ENCODE results near the gene IGFN1.
"Not testable (repeated sequence)": the region's sequence is repeated elsewhere in the genome, so short reads cannot be mapped to it uniquely, and the experiment has no call there.

Gene IGFN1

GRCh38 chr1:201251411-201251810 is 60.8 kb downstream of the IGFN1 start:
- no peak for DNase-seq

- no peak for DNase-seq
Measured at GRCh38 chr1:201251851-201252430, 61.3 kb downstream of the IGFN1 start.

DNA sequence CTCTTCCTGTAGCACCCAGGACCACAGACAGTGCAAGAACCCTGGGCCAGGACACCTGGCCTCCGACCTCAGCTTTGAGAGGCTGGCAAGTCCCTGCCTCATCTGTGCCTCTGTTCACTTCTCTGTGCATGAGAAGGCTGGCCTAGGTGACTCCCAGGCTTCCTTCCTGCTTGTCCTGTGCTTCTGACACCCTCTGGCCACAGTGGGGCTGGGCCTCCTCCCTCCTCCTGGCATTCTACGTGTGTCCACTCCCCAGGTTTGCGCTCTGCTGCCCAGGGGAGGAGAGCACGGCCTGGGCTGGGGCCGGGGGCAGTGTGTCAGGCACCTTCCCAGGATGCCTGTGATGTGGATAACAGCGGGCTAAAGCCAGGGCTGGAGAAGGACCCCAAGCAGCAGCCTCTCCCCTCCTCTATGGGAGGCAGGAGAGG is 62.3 kb downstream of the IGFN1 start:
- no peak for DNase-seq

- DNase-seq: no peak
Measured at GRCh38 chr1:201253411-201253810, 62.8 kb downstream of the IGFN1 start.

GRCh38 chr1:201253906-201254624 is 63.4 kb downstream of the IGFN1 start:
- no peak for DNase-seq

- DNase-seq: peak in 1 of 2 experiments; percentile 49
Measured at GRCh38 chr1:201254625-201255478, 64.2 kb downstream of the IGFN1 start.

GRCh38 chr1:201255479-201256362 is 65.1 kb downstream of the IGFN1 start:
- DNase-seq: no peak

DNA sequence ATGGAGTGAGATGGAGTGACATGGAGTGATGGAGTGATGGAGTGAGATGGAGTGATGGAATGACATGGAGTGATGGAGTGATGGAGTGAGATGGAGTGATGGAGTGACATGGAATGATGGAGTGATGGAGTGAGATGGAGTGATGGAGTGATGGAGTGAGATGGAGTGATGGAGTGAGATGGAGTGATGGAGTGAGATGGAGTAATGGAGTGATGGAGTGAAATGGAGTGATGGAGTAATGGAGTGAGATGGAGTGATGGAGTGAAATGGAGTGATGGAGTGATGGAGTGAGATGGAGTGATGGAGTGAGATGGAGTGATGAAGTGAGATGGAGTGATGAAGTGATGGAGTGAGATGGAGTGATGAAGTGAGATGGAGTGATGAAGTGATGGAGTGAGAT is 67.5 kb downstream of the IGFN1 start:
- DNase-seq: not testable (repeated sequence)

GRCh38 chr1:201258763-201259230 is 68.2 kb downstream of the IGFN1 start:
- DNase-seq: no peak

GRCh38 chr1:201259476-201260235 is 69.0 kb downstream of the IGFN1 start:
- DNase-seq: peak in 1 of 2 experiments; percentile 36

- DNase-seq: no peak
Measured at GRCh38 chr1:201260236-201260590, 69.6 kb downstream of the IGFN1 start.

- DNase-seq: no peak
Measured at GRCh38 chr1:201260648-201261311, 70.2 kb downstream of the IGFN1 start.

DNA sequence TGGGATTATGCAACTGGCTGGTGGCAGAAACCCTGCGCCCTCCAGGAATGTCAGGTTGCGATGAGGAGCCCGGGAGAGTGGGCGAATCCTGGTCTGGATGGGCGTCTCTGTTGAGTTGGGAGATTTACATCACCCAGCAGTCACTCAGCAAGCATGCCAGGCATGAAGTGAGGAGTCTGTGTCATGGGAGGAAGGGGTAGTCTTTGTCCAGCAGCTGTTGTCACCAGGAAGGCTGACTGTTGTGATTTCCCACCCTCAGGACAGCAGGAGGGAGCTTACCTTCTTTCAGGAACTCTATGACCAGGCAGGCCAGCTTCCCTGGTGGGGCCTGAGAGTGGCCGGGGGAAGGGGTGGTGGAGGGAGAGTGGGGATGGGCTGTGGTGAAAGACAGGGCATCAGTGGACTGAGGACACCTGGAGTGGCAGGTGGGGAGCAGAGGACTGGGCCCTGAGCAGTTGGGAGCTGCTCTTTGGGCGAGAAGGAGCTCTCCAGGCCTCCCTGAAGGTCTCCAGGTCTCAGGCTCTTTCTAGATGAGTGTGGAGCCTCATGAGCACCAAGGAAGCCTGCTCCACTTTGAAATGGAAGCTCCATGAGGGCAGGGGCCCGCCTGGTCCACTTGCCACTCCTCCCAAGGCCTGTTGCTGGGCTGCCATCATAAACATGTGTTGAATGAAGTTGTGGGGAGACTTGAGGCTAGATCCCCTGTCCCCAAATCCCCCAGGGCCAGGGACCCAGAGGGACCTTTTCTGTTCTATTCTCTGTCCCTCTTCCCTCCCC is 71.3 kb downstream of the IGFN1 start:
- DNase-seq: no peak

DNA sequence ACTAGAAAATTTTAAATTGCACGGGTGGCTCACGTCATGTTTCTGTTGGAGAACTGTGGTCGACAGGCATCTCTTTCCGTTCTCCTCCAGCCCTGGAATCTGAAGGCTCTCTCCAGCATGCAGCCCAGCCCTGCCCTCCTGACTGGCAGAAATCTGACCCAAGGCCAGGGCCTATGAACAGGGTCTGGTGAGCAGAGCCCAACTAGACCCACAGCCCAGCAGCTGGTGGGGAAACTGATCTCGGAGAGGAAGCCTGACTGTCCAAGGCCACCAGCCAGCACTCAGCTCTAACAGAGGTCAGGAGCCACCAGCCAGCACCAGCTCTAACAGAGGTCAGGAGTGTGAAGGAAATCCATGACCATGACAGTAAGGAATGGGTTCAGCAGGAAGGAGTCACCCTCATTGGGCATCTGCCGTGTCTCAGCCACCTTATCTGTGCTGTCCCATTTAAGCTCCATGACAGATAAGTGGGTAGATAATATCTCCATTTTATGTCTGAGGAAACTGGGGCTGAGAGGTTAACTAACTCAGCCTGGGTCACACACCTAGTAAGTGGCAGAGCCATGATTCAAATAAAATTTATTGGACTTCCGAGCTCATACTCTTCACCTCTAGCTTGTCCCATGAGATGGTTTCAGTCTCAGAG is 72.5 kb downstream of the IGFN1 start:
- DNase-seq: no peak

DNA sequence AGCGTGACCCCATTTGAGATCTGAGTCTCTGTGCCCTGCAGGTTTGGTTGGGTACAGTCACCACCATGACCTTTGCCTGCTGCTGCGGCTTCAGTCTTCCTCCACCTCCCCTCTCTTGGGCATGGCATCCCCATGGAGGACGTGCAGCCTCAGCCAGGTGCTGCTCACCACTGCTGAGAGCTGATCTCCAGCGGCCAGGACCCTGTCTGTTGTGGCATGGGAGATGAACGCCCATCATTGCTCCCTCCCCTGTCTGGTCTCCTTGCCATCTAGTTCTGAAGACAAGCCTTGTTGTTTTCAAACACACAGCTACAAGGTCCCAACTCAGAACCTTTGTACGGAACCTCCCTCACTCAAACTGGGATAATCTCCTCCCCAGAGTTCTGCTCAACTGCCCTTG is 73.4 kb downstream of the IGFN1 start:
- DNase-seq: no peak

GRCh38 chr1:201264554-201264953 is 73.9 kb downstream of the IGFN1 start:
- DNase-seq: no peak

GRCh38 chr1:201265756-201266155 is 75.1 kb downstream of the IGFN1 start:
- DNase-seq: no peak

DNA sequence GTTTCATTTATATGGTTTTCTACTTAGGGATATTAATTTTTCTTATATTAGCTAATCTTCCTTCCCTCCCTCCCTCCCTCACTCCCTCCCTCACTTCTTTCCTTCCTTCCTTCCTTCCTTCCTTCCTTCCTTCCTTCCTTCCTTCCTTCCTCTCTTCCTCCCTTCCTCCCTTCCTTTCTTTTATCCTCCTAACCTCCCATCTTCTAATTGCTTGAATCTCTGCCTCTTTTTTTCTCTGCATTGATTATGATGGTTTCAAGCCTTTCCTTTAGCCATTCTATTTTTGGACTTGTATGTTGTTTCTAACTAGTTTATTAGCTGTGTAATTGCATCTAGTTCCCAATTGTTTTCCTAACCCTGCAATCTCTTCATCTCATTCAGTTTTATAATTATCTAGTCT is 75.7 kb downstream of the IGFN1 start:
- DNase-seq: no peak

GRCh38 chr1:201266774-201267173 is 76.2 kb downstream of the IGFN1 start:
- no peak for DNase-seq
